ENCODE results near the gene USP47. TPM values are rescaled to one million over a fixed set of nuclear protein-coding genes. Genes with fewer than 3 reads are reported as not detected.
A peak's percentile ranks its signal among the peaks of the same experiment; 100 is the strongest.

USP47 gene
- total and polyA plus RNA-seq, 9 of the 15 experiments (the other 6 are each of a cell fraction or from before 2014, with no cell fraction given): 13.1 to 63.6 (median 34.7) TPM

DNA sequence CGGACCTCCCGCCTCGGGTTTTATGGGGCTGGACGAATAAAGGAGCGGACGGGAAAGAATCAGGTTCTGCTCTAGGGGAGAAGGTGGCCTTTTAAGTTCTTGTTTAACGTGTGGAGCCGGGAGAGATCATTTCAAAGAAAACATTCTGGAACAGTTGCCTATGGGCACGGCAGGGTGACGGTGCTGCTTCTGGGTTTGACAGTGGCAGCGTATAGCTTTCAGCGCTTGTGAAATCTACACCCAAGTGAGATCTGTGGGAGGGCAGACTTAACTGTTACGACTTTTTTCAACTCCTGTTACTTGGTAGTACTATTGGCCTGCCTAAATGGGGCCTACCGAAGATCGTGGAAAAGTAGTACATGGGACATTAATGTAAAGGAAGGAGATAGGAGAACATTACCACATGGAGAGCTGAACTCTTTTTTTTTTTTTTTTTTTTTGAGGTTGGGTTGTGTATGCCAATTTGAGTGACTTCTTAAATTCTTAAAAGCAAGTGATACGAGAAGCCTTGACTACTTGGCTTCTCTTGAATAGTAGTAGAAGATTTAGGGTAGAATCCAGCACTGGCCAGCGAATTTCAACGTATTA is 743 bp downstream of the USP47 start (continued):
- TF ChIP-seq ZNF174 (CRISPR knock-in tag; IDR thresholded peaks at IDR 0.05): no peak
- TF ChIP-seq, protein P1, sequence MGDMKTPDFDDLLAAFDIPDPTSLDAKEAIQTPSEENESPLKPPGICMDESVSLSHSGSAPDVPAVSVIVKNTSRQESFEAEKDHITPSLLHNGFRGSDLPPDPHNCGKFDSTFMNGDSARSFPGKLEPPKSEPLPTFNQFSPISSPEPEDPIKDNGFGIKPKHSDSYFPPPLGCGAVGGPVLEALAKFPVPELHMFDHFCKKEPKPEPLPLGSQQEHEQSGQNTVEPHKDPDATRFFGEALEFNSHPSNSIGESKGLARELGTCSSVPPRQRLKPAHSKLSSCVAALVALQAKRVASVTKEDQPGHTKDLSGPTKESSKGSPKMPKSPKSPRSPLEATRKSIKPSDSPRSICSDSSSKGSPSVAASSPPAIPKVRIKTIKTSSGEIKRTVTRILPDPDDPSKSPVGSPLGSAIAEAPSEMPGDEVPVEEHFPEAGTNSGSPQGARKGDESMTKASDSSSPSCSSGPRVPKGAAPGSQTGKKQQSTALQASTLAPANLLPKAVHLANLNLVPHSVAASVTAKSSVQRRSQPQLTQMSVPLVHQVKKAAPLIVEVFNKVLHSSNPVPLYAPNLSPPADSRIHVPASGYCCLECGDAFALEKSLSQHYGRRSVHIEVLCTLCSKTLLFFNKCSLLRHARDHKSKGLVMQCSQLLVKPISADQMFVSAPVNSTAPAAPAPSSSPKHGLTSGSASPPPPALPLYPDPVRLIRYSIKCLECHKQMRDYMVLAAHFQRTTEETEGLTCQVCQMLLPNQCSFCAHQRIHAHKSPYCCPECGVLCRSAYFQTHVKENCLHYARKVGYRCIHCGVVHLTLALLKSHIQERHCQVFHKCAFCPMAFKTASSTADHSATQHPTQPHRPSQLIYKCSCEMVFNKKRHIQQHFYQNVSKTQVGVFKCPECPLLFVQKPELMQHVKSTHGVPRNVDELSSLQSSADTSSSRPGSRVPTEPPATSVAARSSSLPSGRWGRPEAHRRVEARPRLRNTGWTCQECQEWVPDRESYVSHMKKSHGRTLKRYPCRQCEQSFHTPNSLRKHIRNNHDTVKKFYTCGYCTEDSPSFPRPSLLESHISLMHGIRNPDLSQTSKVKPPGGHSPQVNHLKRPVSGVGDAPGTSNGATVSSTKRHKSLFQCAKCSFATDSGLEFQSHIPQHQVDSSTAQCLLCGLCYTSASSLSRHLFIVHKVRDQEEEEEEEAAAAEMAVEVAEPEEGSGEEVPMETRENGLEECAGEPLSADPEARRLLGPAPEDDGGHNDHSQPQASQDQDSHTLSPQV (IDR thresholded peaks at IDR 0.05): no peak
- TF ChIP-seq BRD9 (IDR thresholded peaks at IDR 0.05; ENCODE audit: low read depth, partially characterized antibody): peak; percentile 33
- TF ChIP-seq, protein P2, sequence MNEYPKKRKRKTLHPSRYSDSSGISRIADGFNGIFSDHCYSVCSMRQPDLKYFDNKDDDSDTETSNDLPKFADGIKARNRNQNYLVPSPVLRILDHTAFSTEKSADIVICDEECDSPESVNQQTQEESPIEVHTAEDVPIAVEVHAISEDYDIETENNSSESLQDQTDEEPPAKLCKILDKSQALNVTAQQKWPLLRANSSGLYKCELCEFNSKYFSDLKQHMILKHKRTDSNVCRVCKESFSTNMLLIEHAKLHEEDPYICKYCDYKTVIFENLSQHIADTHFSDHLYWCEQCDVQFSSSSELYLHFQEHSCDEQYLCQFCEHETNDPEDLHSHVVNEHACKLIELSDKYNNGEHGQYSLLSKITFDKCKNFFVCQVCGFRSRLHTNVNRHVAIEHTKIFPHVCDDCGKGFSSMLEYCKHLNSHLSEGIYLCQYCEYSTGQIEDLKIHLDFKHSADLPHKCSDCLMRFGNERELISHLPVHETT (CRISPR knock-in tag; conservative IDR thresholded peaks at IDR 0.05 in 1 of 2, IDR thresholded peaks at IDR 0.05 in 1 of 2): no peak; a peak in 2 of 4 replicates
- TF ChIP-seq ZNF324 (CRISPR knock-in tag; IDR thresholded peaks at IDR 0.05): no peak
- TF ChIP-seq FIP1L1 (IDR thresholded peaks at IDR 0.05; ENCODE audit: low read depth, low read length, poor library complexity, severe bottlenecking): no peak
- TF ChIP-seq NBN (IDR thresholded peaks at IDR 0.05; ENCODE audit: low read depth): peak; percentile 47; the same call in 1 of the 2 replicates
- no peak for TF ChIP-seq E2F4 (CRISPR knock-in tag; IDR thresholded peaks at IDR 0.05; ENCODE audit: low read depth)
- TF ChIP-seq, protein P3, sequence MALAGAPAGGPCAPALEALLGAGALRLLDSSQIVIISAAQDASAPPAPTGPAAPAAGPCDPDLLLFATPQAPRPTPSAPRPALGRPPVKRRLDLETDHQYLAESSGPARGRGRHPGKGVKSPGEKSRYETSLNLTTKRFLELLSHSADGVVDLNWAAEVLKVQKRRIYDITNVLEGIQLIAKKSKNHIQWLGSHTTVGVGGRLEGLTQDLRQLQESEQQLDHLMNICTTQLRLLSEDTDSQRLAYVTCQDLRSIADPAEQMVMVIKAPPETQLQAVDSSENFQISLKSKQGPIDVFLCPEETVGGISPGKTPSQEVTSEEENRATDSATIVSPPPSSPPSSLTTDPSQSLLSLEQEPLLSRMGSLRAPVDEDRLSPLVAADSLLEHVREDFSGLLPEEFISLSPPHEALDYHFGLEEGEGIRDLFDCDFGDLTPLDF (CRISPR knock-in tag; IDR thresholded peaks at IDR 0.05): no peak
- TF ChIP-seq HINFP (tag; conservative IDR thresholded peaks at IDR 0.05; ENCODE audit: low read depth): 0 out of 2 replicates have a peak, but pooled peaks have one; percentile 17
- no peak for TF ChIP-seq RBBP5 (IDR thresholded peaks at IDR 0.05; ENCODE audit: borderline replicate concordance, insufficient read depth, low read length, poor library complexity, severe bottlenecking)
- TF ChIP-seq KAT7 (CRISPR knock-in tag; IDR thresholded peaks at IDR 0.05; ENCODE audit: borderline replicate concordance): peak; percentile 67; the same call in 1 of the 2 replicates
- TF ChIP-seq ZNF232 (CRISPR knock-in tag; IDR thresholded peaks at IDR 0.05): no peak
- no peak for TF ChIP-seq USF1 (CRISPR knock-in tag; IDR thresholded peaks at IDR 0.05)
